Prostate gland (tissue), 2 donors: Measurements from ENCODE around the gene RTBDN. TPM values are rescaled to one million over a fixed set of nuclear protein-coding genes. Genes with fewer than 3 reads are reported as not detected.

Experiments used
- DNase-seq: peaks from one replicate; pipeline ENCODE4 v3.0.0-alpha.2; 2019; ENCODE audit warnings: low spot score
- H3K27ac ChIP-seq, 2 donors: fragments of 200-600 bp; sonication (generic); 2 replicates each; pipeline ENCODE4 v1.5.1; 2017 to 2019
- H3K27me3 ChIP-seq: fragments of 200-600 bp; sonication (generic); replicated peaks from 2 replicates; pipeline ENCODE4 v1.5.1; 2019; ENCODE audit not compliant: insufficient read depth
- H3K36me3 ChIP-seq, 2 donors: fragments of 200-600 bp; sonication (generic); 1 replicate in 1 of 2; 2 replicates in 1 of 2; pipeline versions ENCODE4 v1.5.1 to v1.8.1; 2017 to 2019
- H3K4me1 ChIP-seq: fragments of 200-600 bp; sonication (generic); replicated peaks from 2 replicates; pipeline ENCODE4 v1.5.1; 2019
- H3K4me3 ChIP-seq, 2 donors: fragments of 200-600 bp; sonication (generic); 2 replicates each; pipeline ENCODE4 v1.5.1; 2017 to 2019
- H3K9me3 ChIP-seq: fragments of 200-600 bp; sonication (generic); 2 replicates; pipeline ENCODE4 v1.5.1; 2017
- POLR2A ChIP-seq: fragments of 450-650 bp; IDR thresholded peaks from one replicate; pipeline ENCODE4 v1.6.1; 2016; ENCODE audit warnings: antibody characterized with exemption, mild to moderate bottlenecking
- POLR2AphosphoS5 ChIP-seq: sonication (generic); formaldehyde crosslinking; IDR thresholded peaks from one replicate; pipeline ENCODE4 v1.6.1; 2017; ENCODE audit warnings: antibody characterized with exemption
- WGBS: methylation state at CpG from one replicate; pipeline ENCODE4 v1.1.5; 2018; 5-methylcytosine and 5-hydroxymethylcytosine counted together
- intact Hi-C: fragments of 100-400 bp; cut with DNase I; formaldehyde crosslinking; loops from one replicate; pipeline ENCODE4 v1.14.2; 2022
- total RNA-seq, 2 donors: library from RNA; depleted of rRNA; stranded (reverse); fragments of >200 nt; gene quantifications; one replicate each; pipeline ENCODE4 v1.1.0, GENCODE V29; 2016
- TF ChIP-seq, protein P1 (sequence below), 4 experiments: fragments of 200-600 bp in 2 of 4; fragments of 450-650 bp in 2 of 4; sonication (generic) in 2 of 4; IDR thresholded peaks; 1 replicate in 3 of 4; 2 replicates in 1 of 4; pipeline ENCODE4 v1.5.1; 2016 to 2019; ENCODE audit warnings: antibody characterized with exemption in 4 of 4, mild to moderate bottlenecking in 2 of 4, moderate library complexity in 2 of 4

RTBDN gene
- total RNA-seq, 2 donors from 2014 or later = 1.1 TPM; not detected in 1

DNA sequence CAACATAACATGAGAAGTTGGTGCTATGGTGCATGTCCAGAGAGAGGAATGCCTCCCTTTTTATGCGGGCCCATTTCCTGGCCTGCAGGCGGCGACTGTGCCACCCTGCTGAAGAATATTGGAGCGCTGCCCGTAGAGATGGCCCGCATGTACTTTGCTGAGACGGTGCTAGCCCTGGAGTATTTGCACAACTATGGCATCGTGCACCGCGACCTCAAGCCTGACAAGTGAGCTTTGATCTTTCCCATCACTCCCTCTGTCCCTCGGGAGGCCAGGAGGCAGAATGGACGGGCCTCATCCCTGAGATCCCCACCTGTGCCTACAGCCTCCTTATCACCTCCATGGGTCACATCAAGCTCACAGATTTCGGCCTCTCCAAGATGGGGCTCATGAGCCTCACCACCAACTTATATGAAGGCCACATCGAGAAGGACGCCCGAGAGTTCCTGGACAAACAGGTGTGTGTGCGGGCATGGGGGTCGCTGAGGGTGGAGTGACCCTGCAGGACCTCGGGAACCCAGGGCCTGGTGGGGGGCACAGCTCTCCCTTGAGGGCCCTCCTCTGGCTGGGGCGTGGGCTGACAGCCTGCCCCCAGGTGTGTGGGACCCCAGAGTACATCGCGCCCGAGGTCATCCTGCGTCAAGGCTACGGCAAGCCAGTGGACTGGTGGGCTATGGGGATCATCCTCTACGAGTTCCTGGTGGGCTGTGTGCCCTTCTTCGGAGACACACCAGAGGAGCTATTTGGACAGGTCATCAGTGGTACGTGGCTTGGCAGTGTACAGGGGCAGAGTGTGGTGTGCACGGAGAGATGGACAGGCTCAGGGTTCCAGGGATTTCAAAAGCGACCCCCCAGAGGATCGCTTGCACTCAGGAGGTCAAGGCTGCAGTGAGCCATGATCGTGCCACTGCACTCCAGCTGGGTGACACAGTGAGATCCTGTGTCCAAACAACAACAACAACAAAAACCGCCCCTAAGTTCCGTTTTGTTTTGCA is 30.6 kb upstream of the RTBDN start:
- no peaks in the 10 kb centered on the region for H3K9me3 ChIP-seq
- no peaks in the 10 kb centered on the region for H3K36me3 ChIP-seq
- no peaks in the 10 kb centered on the region for H3K27me3 ChIP-seq
- intact Hi-C loops = no loop called here
- no peaks in the 10 kb centered on the region for H3K4me1 ChIP-seq
- TF ChIP-seq POLR2AphosphoS5 (no peak), POLR2A (no peak)
- TF ChIP-seq, protein P1, sequence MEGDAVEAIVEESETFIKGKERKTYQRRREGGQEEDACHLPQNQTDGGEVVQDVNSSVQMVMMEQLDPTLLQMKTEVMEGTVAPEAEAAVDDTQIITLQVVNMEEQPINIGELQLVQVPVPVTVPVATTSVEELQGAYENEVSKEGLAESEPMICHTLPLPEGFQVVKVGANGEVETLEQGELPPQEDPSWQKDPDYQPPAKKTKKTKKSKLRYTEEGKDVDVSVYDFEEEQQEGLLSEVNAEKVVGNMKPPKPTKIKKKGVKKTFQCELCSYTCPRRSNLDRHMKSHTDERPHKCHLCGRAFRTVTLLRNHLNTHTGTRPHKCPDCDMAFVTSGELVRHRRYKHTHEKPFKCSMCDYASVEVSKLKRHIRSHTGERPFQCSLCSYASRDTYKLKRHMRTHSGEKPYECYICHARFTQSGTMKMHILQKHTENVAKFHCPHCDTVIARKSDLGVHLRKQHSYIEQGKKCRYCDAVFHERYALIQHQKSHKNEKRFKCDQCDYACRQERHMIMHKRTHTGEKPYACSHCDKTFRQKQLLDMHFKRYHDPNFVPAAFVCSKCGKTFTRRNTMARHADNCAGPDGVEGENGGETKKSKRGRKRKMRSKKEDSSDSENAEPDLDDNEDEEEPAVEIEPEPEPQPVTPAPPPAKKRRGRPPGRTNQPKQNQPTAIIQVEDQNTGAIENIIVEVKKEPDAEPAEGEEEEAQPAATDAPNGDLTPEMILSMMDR (IDR thresholded peaks at IDR 0.05) = no peak
- no peak overlapping the region for H3K27ac ChIP-seq
- 87% methylated on average over 32 of the region's 34 CpGs for WGBS
- no peak overlapping the region for H3K4me3 ChIP-seq
- DNase-seq = no peak

DNA sequence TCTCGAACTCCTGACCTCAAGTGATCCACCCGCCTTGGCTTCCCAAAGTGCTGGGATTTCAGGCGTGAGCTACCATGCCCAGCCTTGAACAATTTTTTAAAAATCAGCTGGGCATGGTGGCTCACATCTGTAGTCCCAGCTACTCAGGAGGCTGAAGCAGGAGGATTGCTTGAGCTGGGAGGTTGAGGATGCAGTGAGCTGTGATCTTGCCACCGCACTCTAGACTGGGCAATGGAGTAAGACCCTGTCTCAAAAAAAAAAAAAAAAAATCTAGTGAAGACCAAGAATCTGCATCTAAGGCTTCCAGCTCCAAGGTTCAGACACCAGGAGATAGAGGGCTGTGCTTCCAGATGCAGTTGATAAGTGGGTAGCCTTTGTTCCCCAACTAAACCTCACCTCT is 29.8 kb upstream of the RTBDN start:
- intact Hi-C loops = no loop called here
- Histone ChIP-seq H3K4me3 (no peak overlapping the region), H3K27ac (no peak overlapping the region), H3K9me3 (no peaks in the 10 kb centered on the region), H3K27me3 (no peaks in the 10 kb centered on the region), H3K36me3 (no peaks in the 10 kb centered on the region), H3K4me1 (no peaks in the 10 kb centered on the region)
- no peak for DNase-seq
- TF ChIP-seq POLR2AphosphoS5 (no peak), POLR2A (no peak)
- TF ChIP-seq, protein P1 (IDR thresholded peaks at IDR 0.05) = no peak
- 91% methylated on average over 4 of the region's 4 CpGs for whole genome bisulfite sequencing

DNA sequence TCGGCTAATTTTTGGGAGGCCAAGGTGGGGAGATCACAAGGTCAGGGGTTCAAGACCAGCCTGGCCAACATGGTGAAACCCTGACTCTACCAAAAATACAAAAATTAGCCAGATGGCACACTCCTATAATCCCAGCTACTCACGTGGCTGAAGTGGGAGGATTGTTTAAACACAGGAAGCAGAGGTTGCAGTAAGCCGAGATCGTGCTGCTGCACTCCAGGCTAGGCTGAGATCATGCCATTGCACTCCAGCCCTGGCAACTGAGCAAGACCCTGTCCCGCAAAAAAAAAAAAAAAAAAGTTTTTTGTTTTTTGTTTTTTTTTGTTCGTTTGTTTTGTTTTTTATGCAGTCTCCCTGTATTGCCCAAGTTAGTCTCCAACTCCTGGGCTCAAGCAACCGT is 25.2 kb upstream of the RTBDN start:
- H3K9me3 ChIP-seq = no peaks in the 10 kb centered on the region
- no peaks in the 10 kb centered on the region for H3K27me3 ChIP-seq
- 57% methylated on average over 7 of the region's 7 CpGs for WGBS
- TF ChIP-seq POLR2AphosphoS5 = no peak
- no peak for TF ChIP-seq POLR2A
- TF ChIP-seq, protein P1 (IDR thresholded peaks at IDR 0.05) = no peak
- no peak overlapping the region for H3K27ac ChIP-seq
- DNase-seq = no peak
- H3K36me3 ChIP-seq = no peaks in the 10 kb centered on the region
- intact Hi-C loops = no loop called here
- H3K4me1 ChIP-seq = no peaks in the 10 kb centered on the region
- H3K4me3 ChIP-seq = no peak overlapping the region

DNA sequence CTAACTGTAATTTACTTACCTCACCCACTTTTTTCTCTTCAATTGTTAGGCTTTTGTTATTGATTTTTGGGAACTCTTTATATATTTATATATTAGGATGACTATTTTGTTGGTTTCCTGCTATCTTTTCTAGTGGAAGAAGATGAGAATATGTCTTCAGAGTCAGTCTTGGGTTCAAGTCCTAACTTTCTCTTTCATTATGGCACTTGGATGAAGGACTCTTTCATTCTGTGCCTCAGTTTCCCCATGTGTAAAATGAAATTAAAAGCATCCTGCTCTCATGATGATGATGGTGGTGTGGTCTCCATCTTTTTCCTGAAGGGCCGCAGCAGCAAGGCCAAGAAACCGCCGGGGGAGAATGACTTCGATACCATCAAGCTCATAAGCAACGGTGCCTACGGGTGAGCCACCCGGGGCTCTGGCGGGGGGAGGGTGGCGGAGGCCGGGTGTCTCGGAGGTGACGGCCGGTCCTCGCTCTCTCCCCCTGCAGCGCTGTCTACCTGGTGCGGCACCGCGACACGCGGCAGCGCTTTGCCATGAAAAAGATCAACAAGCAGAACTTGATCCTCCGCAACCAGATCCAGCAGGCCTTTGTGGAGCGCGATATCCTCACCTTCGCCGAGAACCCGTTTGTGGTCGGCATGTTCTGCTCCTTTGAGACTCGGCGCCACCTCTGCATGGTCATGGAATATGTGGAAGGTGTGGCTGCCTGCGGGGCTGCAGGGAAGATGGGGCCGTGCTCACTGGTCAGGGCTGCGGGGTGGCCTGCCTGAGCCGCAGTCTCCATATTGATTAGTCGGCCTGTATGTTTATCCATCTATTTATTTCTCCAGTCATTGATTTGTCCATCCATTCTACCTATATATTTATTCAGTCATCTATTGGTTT is 23.9 kb upstream of the RTBDN start:
- Histone ChIP-seq H3K27ac (no peak overlapping the region), H3K9me3 (no peaks in the 10 kb centered on the region), H3K27me3 (no peaks in the 10 kb centered on the region), H3K4me3 (no peak overlapping the region), H3K4me1 (no peaks in the 10 kb centered on the region), H3K36me3 (no peaks in the 10 kb centered on the region)
- 93% methylated on average over 35 of the region's 35 CpGs for WGBS
- intact Hi-C loops = no loop called here
- no peak for DNase-seq
- TF ChIP-seq, protein P1 (IDR thresholded peaks at IDR 0.05) = no peak
- TF ChIP-seq POLR2A (no peak), POLR2AphosphoS5 (no peak)
